ENCODE measurements around the gene PAPPA. TPM values are rescaled to one million over a fixed set of nuclear protein-coding genes. Genes with fewer than 3 reads are reported as not detected.

The PAPPA gene
- 30.8 and 39.3 TPM in 2 replicates for total RNA-seq (2012; rRNA removed)

- no peaks in the 10 kb centered on the region for H3K9me3 ChIP-seq (replicated peaks; ENCODE audit: low read length)
- peak within 1 kb of the TSS; percentile 81 for H3K4me2 ChIP-seq (ENCODE audit: low read length)
- H3K4me3 ChIP-seq (ENCODE audit: low read length), result peak within 1 kb of the TSS; percentile 63
- peak within 1 kb of the TSS; percentile 65 for H3K9ac ChIP-seq (ENCODE audit: low read depth, low read length)
- peaks cover 16% of the 10 kb centered on the region for H3K27me3 ChIP-seq (ENCODE audit: control insufficient read depth, insufficient read depth, low read length)
- no peaks in the 10 kb centered on the region for H3K36me3 ChIP-seq (ENCODE audit: insufficient read depth, low read length)
- peaks cover 53% of the 10 kb centered on the region for H3K4me1 ChIP-seq (ENCODE audit: control insufficient read depth, insufficient read depth, low read length)
Observed at GRCh38 chr9:116153765-116154333, at the start of gene PAPPA. Gene PAPPA (plus strand): TSS chr9:116153791. CDS start chr9:116154173, 382 bp downstream.

- Histone ChIP-seq H3K9ac (ENCODE audit: low read depth, low read length) (no peak overlapping the region), H3K27me3 (ENCODE audit: control insufficient read depth, insufficient read depth, low read length) (no peaks in the 10 kb centered on the region), H3K4me2 (ENCODE audit: low read length) (no peak overlapping the region), H3K9me3 (replicated peaks; ENCODE audit: low read length) (no peaks in the 10 kb centered on the region), H3K4me3 (ENCODE audit: low read length) (no peak overlapping the region), H3K36me3 (ENCODE audit: insufficient read depth, low read length) (no peaks in the 10 kb centered on the region), H3K4me1 (ENCODE audit: control insufficient read depth, insufficient read depth, low read length) (peaks cover 30% of the 10 kb centered on the region)
Observed at GRCh38 chr9:116103976-116104820, 49.4 kb upstream of the PAPPA start.

GRCh38 chr9:116112236-116112635 lies 41.4 kb upstream of the PAPPA start:
- no peaks in the 10 kb centered on the region for H3K36me3 ChIP-seq (ENCODE audit: insufficient read depth, low read length)
- no peak overlapping the region for H3K4me2 ChIP-seq (ENCODE audit: low read length)
- no peak overlapping the region for H3K9ac ChIP-seq (ENCODE audit: low read depth, low read length)
- H3K9me3 ChIP-seq (replicated peaks; ENCODE audit: low read length), result no peaks in the 10 kb centered on the region
- H3K4me3 ChIP-seq (ENCODE audit: low read length), result no peak overlapping the region
- H3K4me1 ChIP-seq (ENCODE audit: control insufficient read depth, insufficient read depth, low read length), result no peaks in the 10 kb centered on the region
- H3K27me3 ChIP-seq (ENCODE audit: control insufficient read depth, insufficient read depth, low read length), result no peaks in the 10 kb centered on the region

- H3K4me3 ChIP-seq (ENCODE audit: low read length), result no peak overlapping the region
Observed at GRCh38 chr9:116115761-116116353, 37.7 kb upstream of the PAPPA start.

GRCh38 chr9:116116393-116116792 lies 37.2 kb upstream of the PAPPA start:
- Histone ChIP-seq H3K9ac (ENCODE audit: low read depth, low read length) (no peak overlapping the region), H3K9me3 (replicated peaks; ENCODE audit: low read length) (no peaks in the 10 kb centered on the region), H3K27me3 (ENCODE audit: control insufficient read depth, insufficient read depth, low read length) (no peaks in the 10 kb centered on the region), H3K4me2 (ENCODE audit: low read length) (no peak overlapping the region), H3K4me3 (ENCODE audit: low read length) (no peak overlapping the region), H3K36me3 (ENCODE audit: insufficient read depth, low read length) (no peaks in the 10 kb centered on the region), H3K4me1 (ENCODE audit: control insufficient read depth, insufficient read depth, low read length) (no peaks in the 10 kb centered on the region)

More at GRCh38 chr9:116115761-116116353, 37.7 kb upstream of the PAPPA start:
- H3K4me1 ChIP-seq (ENCODE audit: control insufficient read depth, insufficient read depth, low read length), result no peaks in the 10 kb centered on the region
- no peaks in the 10 kb centered on the region for H3K27me3 ChIP-seq (ENCODE audit: control insufficient read depth, insufficient read depth, low read length)
- H3K4me2 ChIP-seq (ENCODE audit: low read length), result no peak overlapping the region
- no peaks in the 10 kb centered on the region for H3K36me3 ChIP-seq (ENCODE audit: insufficient read depth, low read length)
- no peaks in the 10 kb centered on the region for H3K9me3 ChIP-seq (replicated peaks; ENCODE audit: low read length)
- no peak overlapping the region for H3K9ac ChIP-seq (ENCODE audit: low read depth, low read length)

GRCh38 chr9:116123171-116123570 lies 30.4 kb upstream of the PAPPA start:
- Histone ChIP-seq H3K4me1 (ENCODE audit: control insufficient read depth, insufficient read depth, low read length) (no peaks in the 10 kb centered on the region), H3K4me3 (ENCODE audit: low read length) (no peak overlapping the region), H3K9ac (ENCODE audit: low read depth, low read length) (no peak overlapping the region), H3K9me3 (replicated peaks; ENCODE audit: low read length) (no peaks in the 10 kb centered on the region), H3K36me3 (ENCODE audit: insufficient read depth, low read length) (no peaks in the 10 kb centered on the region), H3K4me2 (ENCODE audit: low read length) (no peak overlapping the region), H3K27me3 (ENCODE audit: control insufficient read depth, insufficient read depth, low read length) (no peaks in the 10 kb centered on the region)

GRCh38 chr9:116124472-116125040 lies 29.0 kb upstream of the PAPPA start:
- no peaks in the 10 kb centered on the region for H3K9me3 ChIP-seq (replicated peaks; ENCODE audit: low read length)
- no peak overlapping the region for H3K4me3 ChIP-seq (ENCODE audit: low read length)
- H3K27me3 ChIP-seq (ENCODE audit: control insufficient read depth, insufficient read depth, low read length), result no peaks in the 10 kb centered on the region
- H3K4me1 ChIP-seq (ENCODE audit: control insufficient read depth, insufficient read depth, low read length), result no peaks in the 10 kb centered on the region
- H3K4me2 ChIP-seq (ENCODE audit: low read length), result no peak overlapping the region
- no peak overlapping the region for H3K9ac ChIP-seq (ENCODE audit: low read depth, low read length)
- H3K36me3 ChIP-seq (ENCODE audit: insufficient read depth, low read length), result no peaks in the 10 kb centered on the region

- H3K4me2 ChIP-seq (ENCODE audit: low read length), result no peak overlapping the region
Observed at GRCh38 chr9:116133163-116133562, 20.4 kb upstream of the PAPPA start.

GRCh38 chr9:116134975-116135374 lies 18.6 kb upstream of the PAPPA start:
- no peak overlapping the region for H3K9ac ChIP-seq (ENCODE audit: low read depth, low read length)
- no peaks in the 10 kb centered on the region for H3K36me3 ChIP-seq (ENCODE audit: insufficient read depth, low read length)
- H3K4me1 ChIP-seq (ENCODE audit: control insufficient read depth, insufficient read depth, low read length), result no peaks in the 10 kb centered on the region
- no peak overlapping the region for H3K4me2 ChIP-seq (ENCODE audit: low read length)
- no peaks in the 10 kb centered on the region for H3K9me3 ChIP-seq (replicated peaks; ENCODE audit: low read length)
- H3K27me3 ChIP-seq (ENCODE audit: control insufficient read depth, insufficient read depth, low read length), result peaks cover 24% of the 10 kb centered on the region
- H3K4me3 ChIP-seq (ENCODE audit: low read length), result no peak overlapping the region

More at GRCh38 chr9:116133163-116133562, 20.4 kb upstream of the PAPPA start:
- Histone ChIP-seq H3K9me3 (replicated peaks; ENCODE audit: low read length) (no peaks in the 10 kb centered on the region), H3K4me1 (ENCODE audit: control insufficient read depth, insufficient read depth, low read length) (no peaks in the 10 kb centered on the region), H3K9ac (ENCODE audit: low read depth, low read length) (no peak overlapping the region), H3K4me3 (ENCODE audit: low read length) (no peak overlapping the region), H3K27me3 (ENCODE audit: control insufficient read depth, insufficient read depth, low read length) (peaks cover 13% of the 10 kb centered on the region), H3K36me3 (ENCODE audit: insufficient read depth, low read length) (no peaks in the 10 kb centered on the region)

- Histone ChIP-seq H3K36me3 (ENCODE audit: insufficient read depth, low read length) (no peaks in the 10 kb centered on the region), H3K27me3 (ENCODE audit: control insufficient read depth, insufficient read depth, low read length) (peaks cover 24% of the 10 kb centered on the region), H3K4me3 (ENCODE audit: low read length) (no peak overlapping the region), H3K9ac (ENCODE audit: low read depth, low read length) (no peak overlapping the region), H3K4me1 (ENCODE audit: control insufficient read depth, insufficient read depth, low read length) (no peaks in the 10 kb centered on the region), H3K9me3 (replicated peaks; ENCODE audit: low read length) (no peaks in the 10 kb centered on the region), H3K4me2 (ENCODE audit: low read length) (no peak overlapping the region)
Observed at GRCh38 chr9:116137010-116137409, 16.6 kb upstream of the PAPPA start.

- Histone ChIP-seq H3K9ac (ENCODE audit: low read depth, low read length) (no peak overlapping the region), H3K4me2 (ENCODE audit: low read length) (no peak overlapping the region), H3K36me3 (ENCODE audit: insufficient read depth, low read length) (no peaks in the 10 kb centered on the region), H3K4me1 (ENCODE audit: control insufficient read depth, insufficient read depth, low read length) (no peaks in the 10 kb centered on the region), H3K4me3 (ENCODE audit: low read length) (no peak overlapping the region), H3K27me3 (ENCODE audit: control insufficient read depth, insufficient read depth, low read length) (peaks cover 24% of the 10 kb centered on the region), H3K9me3 (replicated peaks; ENCODE audit: low read length) (no peaks in the 10 kb centered on the region)
Observed at GRCh38 chr9:116137581-116137980, 16.0 kb upstream of the PAPPA start.

Measured in skeletal muscle satellite cell (primary cell).